HepG2 (cell line): Measurements from ENCODE around the gene CPLX1. TPM values are rescaled to one million over a fixed set of nuclear protein-coding genes. Genes with fewer than 3 reads are reported as not detected.

ENCODE experiments used
- ATAC-seq: fragments of 200-7000 bp; cut with Tn5 transposase; 3 replicates; pipeline ENCODE4 v1.9.1; 2020; ENCODE audit warnings: mild to moderate bottlenecking, moderate library complexity
- BruUV-seq: library from RNA; stranded (reverse); fragments of 400-500 nt; replicated peaks from 2 replicates; lab custom pipeline; 2021; lab: Mats Ljungman, UMichigan
- CTCF ChIA-PET: fragments of 300-600 bp; formaldehyde crosslinking; extraction: SDS; loops from one replicate; lab custom pipeline; 2021; ENCODE audit warnings: low total read pairs, inconsistent platforms, low intra/inter-chr PET ratio; lab: Yijun Ruan, JAX
- POLR2A ChIA-PET: fragments of 350-600 bp; sonication (Branson Sonifier 250); formaldehyde crosslinking; loops from one replicate; lab custom pipeline; 2020; ENCODE audit warnings: antibody characterized with exemption, inconsistent platforms; lab: Yijun Ruan, JAX
- DNase-seq: peaks from one replicate; pipeline ENCODE4 v3.0.0-alpha.2; 2015; ENCODE audit warnings: low spot score
- FAIRE-seq: peaks from 3 replicates; lab custom pipeline; 2011; peaks lifted over from hg19 to GRCh38; lab: Jason Lieb, UNC
- H2AFZ ChIP-seq: one replicate; pipeline ENCODE4 v1.6.1; 2011; ENCODE audit warnings: low read length, inconsistent platforms
- H3K27ac ChIP-seq: fragments of 300-600 bp; 3 replicates; pipeline ENCODE4 v1.8.0; 2011; ENCODE audit warnings: mixed run types, mild to moderate bottlenecking, mixed read lengths, low read length, inconsistent platforms; ENCODE audit not compliant: insufficient read depth; ENCODE audit errors: extremely low read length
- H3K27me3 ChIP-seq, 2 experiments: fragments of 200-600 bp in 1 of 2; 2 replicates in 1 of 2; 3 replicates in 1 of 2; pipeline versions ENCODE4 v1.6.0 to v1.8.0; 2011; ENCODE audit warnings: low read length in 2 of 2, mild to moderate bottlenecking in 2 of 2, moderate library complexity in 2 of 2, inconsistent platforms in 1 of 2; ENCODE audit not compliant: insufficient read depth in 2 of 2, control insufficient read depth in 1 of 2
- H3K36me3 ChIP-seq, 2 experiments: fragments of 200-600 bp in 1 of 2; replicated peaks in 1 of 2; 2 replicates in 1 of 2; 3 replicates in 1 of 2; pipeline versions ENCODE4 v1.5.1 to v1.8.0; 2011; ENCODE audit warnings: low read length in 2 of 2, inconsistent platforms in 1 of 2; ENCODE audit not compliant: insufficient read depth in 2 of 2, control insufficient read depth in 1 of 2
- H3K4me1 ChIP-seq: 2 replicates; pipeline ENCODE4 v1.5.1; 2012; ENCODE audit warnings: low read length, inconsistent platforms; ENCODE audit not compliant: insufficient read depth
- H3K4me2 ChIP-seq: 2 replicates; pipeline ENCODE4 v1.6.0; 2011; ENCODE audit warnings: low read depth, low read length, inconsistent platforms
- H3K4me3 ChIP-seq, 3 experiments: fragments of 200-600 bp in 1 of 3; sonication (generic), shearing (Covaris generic) in 1 of 3; replicated peaks in 1 of 3; 2 replicates each; pipeline ENCODE4 v1.5.1; 2011 to 2016; ENCODE audit warnings: low read length in 3 of 3, inconsistent platforms in 2 of 3, low read depth in 2 of 3, mild to moderate bottlenecking in 2 of 3, control low read depth in 1 of 3, mixed read lengths in 1 of 3; ENCODE audit not compliant: insufficient read depth in 1 of 3
- H3K79me2 ChIP-seq: one replicate; pipeline ENCODE4 v1.6.1; 2011; ENCODE audit warnings: low read length, inconsistent platforms; ENCODE audit not compliant: insufficient read depth
- H3K9ac ChIP-seq: 2 replicates; pipeline ENCODE4 v1.6.0; 2011; ENCODE audit warnings: mild to moderate bottlenecking, low read depth, low read length, inconsistent platforms; ENCODE audit not compliant: insufficient read depth
- H3K9me3 ChIP-seq: 2 replicates; pipeline ENCODE4 v1.5.1; 2012; ENCODE audit warnings: mild to moderate bottlenecking, low read length
- H4K20me1 ChIP-seq: 2 replicates; pipeline ENCODE4 v1.6.0; 2011; ENCODE audit warnings: inconsistent platforms, mild to moderate bottlenecking, low read length, moderate library complexity; ENCODE audit not compliant: insufficient read depth
- IRF2 ChIP-seq: IDR thresholded peaks from 2 replicates; pipeline ENCODE4 v1.6.1; 2018; ENCODE audit warnings: missing genetic modification reagents, missing compliant biosample characterization
- RAD51 ChIP-seq: fragments of 450-650 bp; IDR thresholded peaks from 2 replicates; pipeline ENCODE4 v1.6.1; 2016; ENCODE audit warnings: borderline replicate concordance
- RARG ChIP-seq: sonication (generic); formaldehyde crosslinking; IDR thresholded peaks from 2 replicates; pipeline ENCODE4 v1.4.0; 2020; ENCODE audit warnings: low read depth, mild to moderate bottlenecking, missing genetic modification reagents
- WGBS: methylation state at CpG from one replicate; pipeline ENCODE4 v1.1.6; 2017; ENCODE audit warnings: low lambda C conversion rate; 5-methylcytosine and 5-hydroxymethylcytosine counted together
- in situ Hi-C: cut with HindIII; loops from 2 replicates; pipeline ENCODE4 v1.10.0; 2017; ENCODE audit warnings: low pct_unique_long_range_greater_than_20kb; ENCODE audit not compliant: extremely low pct_ligation_motif_present
- intact Hi-C: fragments of 100-400 bp; cut with micrococcal nuclease; formaldehyde crosslinking; loops from one replicate; pipeline ENCODE4 v1.10.0; 2022; ENCODE audit not compliant: unreplicated experiment
- polyA plus RNA-seq, 8 experiments: library from polyadenylated mRNA; depleted of rRNA in 3 of 8; stranded (reverse) in 7 of 8; unstranded in 1 of 8; fragments of >200 nt; fragmentation: Illumina TruSeq in 4 of 8; extraction: Trizol in 4 of 8; gene quantifications; 2 replicates each; pipeline versions ENCODE4 v1.2.1 to v1.2.3, GENCODE V29; 2011 to 2016; ENCODE audit warnings: low read depth in 4 of 8, missing spikeins in 1 of 8, mixed read lengths in 1 of 8; ENCODE audit not compliant: insufficient read depth in 1 of 8
- total RNA-seq, 5 experiments: library from RNA; depleted of rRNA; stranded (reverse); fragments of >200 nt; fragmentation: Illumina TruSeq; extraction: Trizol; gene quantifications; 2 replicates each; pipeline ENCODE4 v1.2.3, GENCODE V29; 2016; ENCODE audit warnings: low read depth in 1 of 5
- TF ChIP-seq, protein P1 (sequence below): fragments of 450-650 bp; IDR thresholded peaks from 2 replicates; pipeline ENCODE4 v1.6.1; 2016

The CPLX1 gene
- total and polyA plus RNA-seq, 2 of the 13 experiments (the other 11 are each of a cell fraction or from before 2014, with no cell fraction given), result 0.18 TPM

DNA sequence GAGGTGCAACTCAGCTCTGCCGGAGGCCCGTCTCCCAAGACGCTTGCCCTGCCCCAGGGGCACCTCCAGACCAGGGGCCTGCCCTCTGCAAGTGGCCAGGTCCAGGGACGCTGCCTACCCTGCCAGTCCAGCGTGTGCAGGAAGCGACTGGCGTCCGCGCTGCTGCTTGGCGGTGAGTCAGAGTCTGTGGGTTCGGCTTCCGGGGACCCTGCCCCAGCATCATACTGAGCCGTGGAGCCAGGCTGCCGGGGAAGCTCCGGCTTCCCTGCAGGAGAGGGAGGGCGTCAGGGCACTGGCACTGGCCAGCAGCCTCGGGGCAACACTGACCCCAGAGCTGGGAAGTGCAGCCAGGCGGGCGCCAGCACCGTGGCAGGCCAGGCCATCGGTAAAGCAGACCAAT, 42.5 kb upstream of the CPLX1 start (continued):
- TF ChIP-seq RARG, result no peak

DNA sequence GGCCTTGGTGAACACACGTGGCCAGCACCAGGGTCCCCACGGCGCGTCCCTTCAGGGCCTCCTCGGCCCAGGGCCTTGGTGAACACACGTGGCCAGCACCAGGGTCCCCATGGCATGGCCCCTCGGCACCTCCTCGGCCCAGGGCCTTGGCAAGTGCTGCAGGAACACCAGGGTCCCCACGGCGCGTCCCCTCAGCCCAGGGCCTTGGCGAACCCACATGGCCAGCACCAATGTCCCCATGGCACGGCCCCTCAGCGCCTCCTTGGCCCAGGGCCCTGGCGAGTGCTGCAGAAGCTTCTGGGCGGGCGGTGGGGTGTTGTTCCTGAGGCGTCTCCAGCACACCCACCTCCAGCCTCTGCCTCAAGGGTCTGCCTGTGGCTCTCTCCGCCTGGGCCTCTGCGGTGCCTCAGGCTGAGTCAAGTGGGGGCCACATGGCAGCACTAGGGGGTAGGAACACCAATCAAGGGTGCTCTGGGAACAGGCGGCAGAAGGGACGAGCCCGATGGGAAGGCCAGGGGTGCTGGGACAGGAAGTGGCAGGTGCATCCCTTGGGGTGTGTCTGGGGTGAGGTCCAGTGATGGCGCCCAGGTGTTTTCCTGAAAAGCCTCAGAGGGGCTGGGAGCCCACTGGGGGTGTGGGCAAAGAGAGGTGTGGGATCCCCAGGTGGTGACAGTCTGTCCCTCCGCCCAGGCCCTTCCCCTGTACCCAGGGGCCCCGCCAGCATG, 41.8 kb upstream of the CPLX1 start:
- FAIRE-seq (no peak), DNase-seq (no peak), ATAC-seq (no peak)
- H3K4me1 ChIP-seq, result no peaks in the 10 kb centered on the region
- H3K9me3 ChIP-seq, result no peaks in the 10 kb centered on the region
- no peaks in the 10 kb centered on the region for H3K79me2 ChIP-seq
- H3K27ac ChIP-seq, result no peak overlapping the region
- POLR2A ChIA-PET, result no interaction called here
- no TSS peak for BruUV-seq
- in situ Hi-C loops, result no loop called here
- CTCF ChIA-PET, result no interaction called here
- TF ChIP-seq, protein P1, sequence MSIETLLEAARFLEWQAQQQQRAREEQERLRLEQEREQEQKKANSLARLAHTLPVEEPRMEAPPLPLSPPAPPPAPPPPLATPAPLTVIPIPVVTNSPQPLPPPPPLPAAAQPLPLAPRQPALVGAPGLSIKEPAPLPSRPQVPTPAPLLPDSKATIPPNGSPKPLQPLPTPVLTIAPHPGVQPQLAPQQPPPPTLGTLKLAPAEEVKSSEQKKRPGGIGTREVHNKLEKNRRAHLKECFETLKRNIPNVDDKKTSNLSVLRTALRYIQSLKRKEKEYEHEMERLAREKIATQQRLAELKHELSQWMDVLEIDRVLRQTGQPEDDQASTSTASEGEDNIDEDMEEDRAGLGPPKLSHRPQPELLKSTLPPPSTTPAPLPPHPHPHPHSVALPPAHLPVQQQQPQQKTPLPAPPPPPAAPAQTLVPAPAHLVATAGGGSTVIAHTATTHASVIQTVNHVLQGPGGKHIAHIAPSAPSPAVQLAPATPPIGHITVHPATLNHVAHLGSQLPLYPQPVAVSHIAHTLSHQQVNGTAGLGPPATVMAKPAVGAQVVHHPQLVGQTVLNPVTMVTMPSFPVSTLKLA, result 0 out of 2 replicates have a peak, but pooled peaks have one; percentile 7
- TF ChIP-seq IRF2 (no peak), RAD51 (no peak)
- H3K4me2 ChIP-seq, result no peak overlapping the region
- peaks cover 15 to 38% of the 10 kb centered on the region in 2 experiments; a peak in 4 of 5 replicates for H3K36me3 ChIP-seq
- H2AFZ ChIP-seq, result no peak overlapping the region
- intact Hi-C loops, result no loop called here
- no peak overlapping the region for H3K9ac ChIP-seq
- WGBS, result 100% methylated on average over 14 of the region's 26 CpGs
- H3K27me3 ChIP-seq, result no peaks in the 10 kb centered on the region
- H3K4me3 ChIP-seq, result no peak overlapping the region
- H4K20me1 ChIP-seq, result no peaks in the 10 kb centered on the region
